COLO829 (cell line): ENCODE results near the gene ZNF529.

Experiments used
- DNase-seq: peaks from one replicate; pipeline ENCODE4 v3.0.0; 2012; ENCODE audit warnings: low spot score

The ZNF529 gene

DNA sequence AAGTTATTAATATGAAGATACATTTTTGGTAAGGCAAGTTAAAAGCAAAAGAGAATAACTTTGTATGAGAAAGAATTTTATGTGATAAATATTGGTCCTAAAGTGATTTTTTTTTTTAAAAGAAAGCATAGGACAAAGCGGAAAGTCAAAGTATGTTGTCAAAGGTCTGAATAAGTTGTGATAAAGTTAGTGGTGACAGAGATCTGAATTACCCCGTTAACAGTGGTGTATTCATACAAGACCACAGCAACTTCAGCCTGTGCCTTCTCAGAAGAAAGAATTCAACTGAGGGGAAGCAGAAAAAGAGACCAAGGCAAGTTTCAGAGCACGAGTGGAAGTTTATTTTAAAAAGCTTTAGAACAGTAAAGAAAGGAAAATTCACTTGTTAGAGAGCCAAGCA lies 64.8 kb downstream of the ZNF529 start:
- DNase-seq = no peak

DNA sequence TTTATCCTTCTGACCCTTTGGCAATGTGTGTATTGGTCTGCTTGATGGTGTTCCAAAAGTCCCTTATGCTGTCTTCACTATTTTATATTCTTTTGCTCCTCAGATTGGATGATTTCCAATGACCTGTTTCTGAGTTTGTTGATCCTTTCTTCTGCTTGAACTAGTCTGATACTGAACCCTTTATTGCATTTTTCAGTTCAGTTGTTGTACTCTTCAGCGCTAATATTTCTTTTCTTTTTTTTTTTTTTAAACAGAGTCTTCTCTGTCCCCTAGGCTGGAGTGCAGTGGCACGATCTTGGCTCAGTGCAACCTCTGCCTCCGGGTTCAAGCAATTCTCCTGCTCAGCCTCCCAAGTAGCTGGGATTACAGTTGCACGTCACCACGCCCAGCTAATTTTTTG lies 71.1 kb downstream of the ZNF529 start:
- DNase-seq = no peak

DNA sequence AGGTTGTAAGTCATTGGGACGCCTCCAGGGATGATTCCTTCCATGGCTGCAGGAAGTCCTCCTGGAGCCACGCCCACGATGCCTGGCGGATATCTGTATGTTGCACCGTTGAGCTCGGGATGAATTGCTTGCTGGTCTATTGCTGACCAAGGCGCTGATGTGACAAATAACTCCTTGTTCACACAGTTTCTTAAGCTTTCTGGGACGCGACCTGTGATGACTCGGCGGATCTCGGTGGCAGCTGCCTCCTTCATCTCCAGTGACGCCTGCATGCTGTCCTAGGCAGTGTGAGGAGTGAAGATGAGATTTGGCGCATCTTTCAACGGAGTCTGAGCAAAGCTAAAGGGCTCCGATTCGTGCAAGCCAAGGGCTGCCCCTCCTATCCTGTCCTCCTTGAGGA lies 76.1 kb downstream of the ZNF529 start:
- DNase-seq = no peak
